ENCODE data around the gene HAS3.
"Not testable (repeated sequence)": the region's sequence is repeated elsewhere in the genome, so short reads cannot be mapped to it uniquely, and the experiment has no call there.

HAS3 gene

DNA sequence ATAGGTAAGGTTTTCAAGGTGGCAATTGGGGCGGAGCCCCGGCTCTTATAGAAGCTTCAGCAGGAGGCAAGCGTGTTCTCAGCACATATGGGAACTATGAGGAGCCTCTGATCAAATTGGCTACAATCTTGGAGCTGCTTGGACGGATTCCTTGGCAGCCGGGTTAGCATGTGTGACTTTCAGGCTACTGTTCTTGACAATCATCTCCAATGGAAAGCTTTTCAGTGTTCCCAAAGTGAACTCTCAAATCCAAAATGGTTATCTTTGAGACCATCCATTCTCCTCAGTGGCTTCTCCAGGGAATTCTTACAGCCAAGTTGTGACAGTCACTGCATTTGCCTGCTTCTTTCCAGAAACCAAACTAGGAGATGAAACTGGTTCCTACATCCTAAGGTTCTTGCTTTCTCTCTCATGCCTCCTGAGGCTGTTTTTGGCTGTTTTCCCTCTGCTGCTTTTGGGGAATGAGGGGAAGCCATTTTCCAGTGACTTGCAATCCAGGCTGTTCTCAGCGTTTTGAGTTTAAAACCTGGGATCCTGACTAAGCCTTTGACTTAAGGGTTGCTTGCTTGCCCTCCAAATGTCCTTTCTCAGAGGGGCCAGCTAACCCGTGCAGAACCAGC, 10.9 kb downstream of the HAS3 start:
- DNase-seq = no peak

DNA sequence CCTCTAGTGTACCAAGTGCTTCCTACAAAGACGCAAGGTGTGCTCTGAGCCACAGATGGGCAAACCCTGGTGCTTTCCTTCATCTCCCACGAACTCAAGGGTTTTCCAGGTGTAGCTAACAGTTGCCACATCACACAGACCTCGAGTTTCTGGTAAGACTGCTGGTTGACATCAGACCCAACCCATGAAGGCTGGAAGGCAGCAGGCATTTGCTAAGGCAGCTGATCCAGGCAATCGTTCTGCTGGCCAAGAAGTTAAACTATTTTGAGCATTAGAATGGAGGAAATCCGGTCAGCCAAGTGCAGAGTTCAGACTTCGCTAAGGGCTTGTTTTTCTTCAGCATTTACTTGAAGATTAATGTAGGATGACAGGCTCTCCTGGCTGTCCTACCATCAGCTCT, 11.5 kb downstream of the HAS3 start:
- no peak for DNase-seq

DNA sequence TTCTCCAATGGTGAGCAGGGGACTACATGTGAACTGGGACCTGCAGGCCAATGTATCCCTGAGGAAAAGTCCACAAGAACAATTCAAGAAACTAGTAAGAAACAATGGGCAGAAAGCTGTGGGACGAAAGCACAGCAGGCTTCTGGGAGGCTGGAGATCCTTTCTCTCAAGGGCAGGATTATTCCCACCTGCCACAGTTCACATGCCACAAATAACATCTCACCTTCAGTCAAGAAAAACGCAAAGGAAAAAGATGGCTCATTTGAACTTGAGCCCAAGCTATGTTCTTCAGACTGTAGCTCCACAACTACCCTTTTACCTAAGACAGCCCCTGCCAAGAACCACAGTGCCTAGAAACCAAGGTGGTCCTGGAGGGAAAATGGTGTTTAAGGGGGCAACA, 13.0 kb downstream of the HAS3 start:
- DNase-seq = no peak

DNA sequence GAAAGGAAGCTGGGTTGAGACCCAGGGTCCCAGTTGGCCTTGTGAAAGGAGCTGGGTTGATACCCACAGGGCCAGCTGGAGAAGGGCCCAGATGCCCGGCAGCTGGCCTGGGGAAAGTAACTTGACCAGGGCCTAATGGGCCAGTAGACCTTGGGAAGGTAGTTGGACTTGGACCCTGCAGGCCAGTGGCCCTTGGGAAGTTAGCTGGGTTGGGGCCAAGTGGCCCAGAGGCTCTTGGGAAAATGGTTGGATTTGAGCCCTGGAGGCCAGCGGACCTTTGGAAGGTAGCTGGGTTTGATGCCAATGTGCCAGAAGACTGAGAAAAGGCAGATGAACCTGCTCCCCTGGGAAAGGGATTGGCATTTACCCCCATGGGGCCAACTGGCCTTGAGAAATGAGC, 13.5 kb downstream of the HAS3 start:
- no peak for DNase-seq

DNA sequence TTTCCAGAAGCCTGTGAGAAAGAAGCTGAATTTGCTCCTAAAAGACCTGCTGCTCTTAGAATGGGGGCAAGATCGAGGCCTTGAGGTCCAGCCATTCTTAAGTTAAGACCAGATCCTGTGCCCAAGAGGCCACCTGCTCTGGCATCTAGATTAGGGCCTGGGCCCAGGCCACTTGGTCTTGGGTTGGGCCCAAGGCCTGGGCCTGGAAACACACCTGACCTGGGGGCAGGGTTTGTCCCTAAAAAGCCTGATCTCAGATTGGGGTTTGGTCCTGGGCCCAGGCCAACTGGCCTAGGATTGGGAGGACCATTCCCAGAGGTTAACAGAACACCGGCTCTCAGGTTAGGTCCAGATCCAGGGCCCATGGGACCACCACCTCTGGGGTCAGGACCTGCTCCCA, 14.1 kb downstream of the HAS3 start:
- no peak for DNase-seq

DNA sequence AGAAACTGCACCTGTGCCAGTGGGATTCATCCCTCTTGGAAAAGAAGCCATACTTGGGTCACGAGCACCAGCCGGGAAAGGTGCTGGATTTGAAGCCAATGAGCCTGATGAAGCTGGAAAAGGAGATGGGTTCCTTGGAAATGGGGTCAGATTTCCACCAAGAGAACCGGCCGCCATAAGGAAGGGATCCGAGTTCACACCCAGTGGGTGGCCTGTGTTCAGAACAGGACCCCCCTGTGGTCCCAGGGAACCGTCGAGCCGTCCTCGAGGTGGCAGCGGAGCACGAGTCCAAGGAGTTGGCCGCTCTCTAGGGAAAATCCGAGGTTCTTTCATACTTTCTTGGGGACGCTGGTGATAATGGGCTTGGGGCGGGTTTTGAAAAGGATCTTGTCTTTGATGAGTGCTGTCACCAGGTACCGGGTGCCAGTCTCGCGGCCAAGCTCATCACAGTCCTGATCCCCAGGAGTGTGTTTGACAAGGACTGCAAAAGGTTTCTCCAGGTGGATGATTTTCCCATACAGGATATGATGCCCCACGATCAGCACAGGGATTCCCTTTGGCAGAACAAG, 14.7 kb downstream of the HAS3 start:
- no peak for DNase-seq

DNA sequence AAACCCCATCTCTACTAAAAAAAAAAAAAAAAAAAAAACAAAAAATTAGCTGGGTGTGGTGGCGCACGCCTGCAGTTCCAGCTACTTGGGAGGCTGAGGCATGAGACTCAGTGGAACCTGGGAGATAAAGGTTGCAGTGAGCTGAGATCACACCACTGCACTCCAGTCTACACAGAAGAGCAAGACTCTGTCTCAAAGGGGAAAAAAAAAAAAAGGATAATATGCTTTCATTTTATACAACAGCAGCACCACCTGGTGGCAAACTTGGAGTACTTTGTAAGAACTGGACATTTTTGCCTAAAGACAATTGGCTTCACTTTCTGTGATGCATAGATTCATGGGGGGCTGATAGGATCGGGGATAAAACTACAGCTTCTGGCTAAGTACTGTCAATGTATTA, 18.5 kb downstream of the HAS3 start:
- DNase-seq = peak; percentile 78

DNA sequence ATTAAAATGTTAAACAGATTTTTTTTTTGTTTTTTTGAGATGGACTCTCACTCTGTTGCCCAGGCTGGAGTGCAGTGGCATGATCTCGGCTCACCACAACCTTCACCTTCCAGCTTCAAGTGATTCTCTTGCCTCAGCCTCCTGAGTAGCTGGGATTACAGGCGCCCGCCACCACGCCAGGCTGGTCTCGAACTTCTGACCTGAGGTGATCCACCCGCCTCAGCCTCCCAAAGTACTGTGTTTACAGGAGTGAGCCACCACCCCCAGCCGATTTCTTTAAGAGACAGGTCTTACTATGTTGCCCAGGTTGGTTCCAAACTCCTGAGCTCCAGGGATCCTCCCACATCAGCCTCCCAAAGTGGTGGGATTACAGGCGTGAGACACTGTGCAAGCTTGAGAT, 19.0 kb downstream of the HAS3 start:
- DNase-seq = not testable (repeated sequence)

DNA sequence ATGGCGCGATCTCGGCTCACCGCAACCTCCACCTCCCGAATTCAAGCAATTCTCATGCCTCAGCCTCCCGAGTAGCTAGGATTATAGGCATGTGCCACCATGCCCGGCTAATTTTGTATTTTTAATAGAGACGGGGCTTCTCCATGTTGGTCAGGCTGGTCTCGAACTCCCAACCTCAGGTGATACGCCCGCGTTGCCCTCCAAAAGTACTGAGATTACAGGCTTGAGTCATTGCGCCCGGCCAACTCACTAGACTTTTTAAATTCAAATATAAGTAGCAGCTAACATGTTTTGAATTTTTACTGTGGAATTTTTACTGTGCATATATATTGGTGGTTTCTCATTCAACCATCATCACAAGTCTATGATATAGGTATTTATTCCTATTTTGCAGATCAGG, 19.5 kb downstream of the HAS3 start:
- not testable (repeated sequence) for DNase-seq

DNA sequence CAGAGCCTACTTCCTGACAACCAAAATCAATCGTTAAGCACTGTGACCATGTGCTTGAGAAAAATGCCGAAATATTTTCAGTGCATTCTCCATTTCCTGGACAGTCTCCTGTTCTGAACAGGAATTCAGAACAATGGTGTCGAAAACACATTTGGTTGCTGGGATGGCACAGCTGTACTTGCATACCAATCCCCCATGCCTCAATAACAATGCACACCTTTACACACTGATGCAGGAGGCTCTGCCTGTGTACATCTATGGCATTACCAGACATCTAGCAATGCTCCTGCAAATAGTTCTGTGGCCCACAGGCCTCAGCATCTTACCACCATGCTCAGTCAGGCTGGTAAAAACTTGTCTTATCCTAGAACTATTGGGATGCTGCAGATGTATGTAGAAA, 20.8 kb downstream of the HAS3 start:
- DNase-seq = no peak

DNA sequence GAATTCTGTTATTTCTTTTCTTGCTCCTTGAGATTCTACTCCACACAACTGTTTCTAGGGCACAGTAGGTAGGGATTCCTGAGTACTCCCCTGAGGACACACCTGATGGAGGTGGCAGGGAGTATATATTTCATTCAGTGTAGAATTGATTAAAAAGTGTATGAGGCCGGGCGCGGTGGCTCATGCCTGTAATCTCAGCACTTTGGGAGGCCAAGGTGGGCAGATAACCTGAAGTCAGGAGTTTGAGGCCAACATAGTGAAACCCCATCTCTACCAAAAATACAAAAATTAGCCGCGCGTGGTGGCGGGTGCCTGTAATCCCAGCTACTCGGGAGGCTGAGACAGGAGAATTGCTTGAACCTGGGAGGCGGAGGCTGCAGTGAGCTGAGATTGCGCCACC, 21.3 kb downstream of the HAS3 start:
- DNase-seq = not testable (repeated sequence)

DNA sequence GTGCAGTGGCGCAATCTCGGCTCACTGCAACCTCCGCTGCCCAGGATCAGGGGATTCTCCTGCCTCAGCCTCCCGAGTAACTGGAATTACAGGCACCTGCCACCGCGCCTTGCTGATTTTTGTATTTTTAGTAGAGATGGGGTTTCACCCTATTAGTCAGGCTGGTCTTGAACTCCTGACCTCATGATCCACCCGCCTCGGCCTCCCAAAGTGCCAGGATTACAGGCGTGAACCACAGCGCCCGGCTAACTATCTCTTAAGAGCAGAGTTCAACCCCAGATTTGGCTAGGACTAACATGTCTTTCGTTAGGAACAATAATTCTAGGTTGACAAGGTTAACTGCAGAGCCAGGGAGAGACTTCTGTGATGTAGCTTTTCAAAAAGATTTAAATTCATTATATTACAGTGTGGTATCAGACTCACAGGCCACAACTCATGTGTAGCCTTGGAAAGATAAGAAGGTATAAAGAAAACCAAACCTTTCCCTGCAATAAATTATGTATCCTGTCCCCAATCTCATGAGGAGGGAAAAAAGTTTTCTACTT, 22.6 kb downstream of the HAS3 start:
- no peak for DNase-seq

DNA sequence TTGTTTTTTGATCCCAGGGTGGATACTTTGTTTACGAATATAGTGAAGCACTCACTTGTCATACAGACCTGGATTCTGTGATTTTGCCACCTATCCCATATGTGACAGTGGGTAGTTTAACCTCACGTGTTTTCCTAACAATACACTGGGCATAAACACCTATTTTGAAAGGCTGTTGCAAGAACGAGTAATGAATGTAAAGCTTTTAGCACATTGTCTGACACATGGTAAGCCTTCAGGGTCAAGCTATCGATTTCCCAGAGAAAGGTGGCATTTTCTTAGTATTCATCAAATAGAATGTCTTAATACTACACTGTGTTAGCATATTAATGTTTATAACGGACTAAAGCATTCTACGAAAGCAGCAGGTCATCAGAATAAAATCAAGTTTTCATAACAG, 25.0 kb downstream of the HAS3 start:
- no peak for DNase-seq

DNA sequence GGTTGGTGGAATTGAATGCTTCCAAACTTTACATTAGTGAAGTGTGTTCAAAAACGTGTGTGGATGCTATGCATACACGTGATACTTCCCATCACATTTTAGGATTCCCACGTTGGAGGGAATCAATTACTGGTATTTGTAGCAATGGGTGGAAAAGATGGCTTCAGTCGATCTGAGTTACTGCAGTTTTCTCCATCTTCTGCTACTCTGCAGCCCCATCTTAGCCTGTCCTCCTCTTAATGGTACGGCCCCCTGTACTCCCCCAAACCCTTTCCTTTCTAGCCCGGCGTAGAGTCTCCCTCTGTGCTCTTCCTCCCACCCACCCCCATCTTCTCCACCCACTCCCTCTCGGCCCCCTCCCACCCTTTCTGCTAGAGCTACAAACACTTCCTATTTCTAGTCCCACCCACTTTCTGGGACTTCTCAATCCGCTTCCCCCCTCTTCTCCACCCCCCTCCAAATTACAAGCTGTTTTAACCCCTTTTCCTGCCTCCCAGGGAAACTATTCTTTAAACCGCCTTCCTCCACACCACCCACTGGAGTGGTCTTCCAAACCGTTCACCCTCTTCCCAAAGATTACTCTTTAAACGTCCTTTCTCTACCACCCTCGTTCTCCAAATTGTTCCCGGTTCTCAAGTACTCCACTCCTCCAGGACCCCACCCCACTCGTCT, 25.9 kb downstream of the HAS3 start:
- peak; percentile 49 for DNase-seq

DNA sequence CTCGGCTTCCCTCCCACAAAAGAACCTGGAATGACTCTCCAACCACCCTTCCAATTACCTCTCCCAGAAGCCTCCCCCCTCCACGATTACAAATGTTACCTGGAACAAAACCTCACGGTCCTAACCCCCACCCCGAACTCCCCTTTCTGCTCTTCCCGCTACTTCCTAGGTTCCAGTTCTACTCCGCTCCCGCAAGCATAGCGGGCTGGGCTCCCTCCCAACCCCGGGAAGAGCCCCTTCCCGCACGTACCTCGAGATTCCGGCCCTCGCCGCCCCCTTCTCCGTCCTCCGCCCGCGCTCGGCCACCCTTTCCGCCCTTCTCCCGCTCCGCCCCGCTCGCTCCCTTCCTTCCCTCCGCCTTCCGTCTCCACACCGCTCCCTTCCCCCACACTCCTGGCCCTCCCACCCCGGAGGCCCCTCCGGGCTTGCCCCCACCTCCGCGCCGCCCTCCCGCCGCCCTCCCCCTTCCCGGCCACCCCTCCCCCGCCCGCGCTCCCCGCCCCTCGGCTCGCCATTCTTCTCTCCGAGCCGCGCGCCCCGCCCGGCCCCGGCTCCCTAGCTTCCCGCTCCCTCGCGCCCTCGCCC, 26.5 kb downstream of the HAS3 start:
- DNase-seq = peak; percentile 89

DNA sequence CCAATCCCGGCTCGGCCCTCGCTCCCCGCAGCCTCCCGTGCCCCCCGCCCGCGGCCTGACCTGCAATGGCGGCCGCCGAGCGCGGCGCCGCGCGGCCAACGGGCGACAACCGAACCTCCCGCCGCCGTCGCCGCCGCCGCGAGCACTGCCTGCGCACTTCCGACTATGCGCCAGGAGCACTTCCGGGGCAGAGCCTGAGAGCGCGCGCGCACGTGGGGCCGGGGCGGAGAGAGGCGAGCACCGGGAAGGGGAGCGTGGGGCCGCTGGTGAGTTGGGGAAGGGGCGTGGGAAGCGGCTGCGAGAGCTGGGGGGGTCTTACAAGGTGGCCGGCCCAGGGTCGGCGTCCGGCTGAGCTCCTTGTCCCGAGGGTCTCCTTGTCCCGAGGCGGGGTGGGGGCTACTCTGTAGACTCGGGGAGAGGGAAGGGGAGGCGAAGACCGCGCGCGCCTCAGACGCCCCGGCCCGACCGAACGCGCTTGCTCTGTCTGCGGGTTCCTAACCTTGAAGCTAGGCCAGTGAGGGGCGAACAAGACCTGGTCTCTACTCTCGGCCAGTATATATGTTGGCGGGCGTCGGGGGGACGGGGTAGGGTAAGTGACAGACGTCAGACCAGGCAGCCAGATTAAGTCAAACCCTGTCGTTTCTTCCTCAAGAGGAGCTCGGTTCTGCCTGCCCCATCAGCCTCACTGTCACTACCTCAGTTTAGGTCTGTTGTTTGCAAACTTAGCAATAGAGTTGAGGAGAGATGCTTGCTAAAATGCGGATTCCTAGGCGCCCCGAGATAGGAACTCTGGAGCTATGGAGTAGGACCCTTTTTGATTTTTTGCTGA, 27.2 kb downstream of the HAS3 start, which contains the start of the genes CHTF8 and UTP4:
Gene CHTF8 (minus strand): TSS at position 165 of the 829 bp plus-strand sequence. CDS start 11,130 bp downstream, outside the sequence.
Gene UTP4 (plus strand): TSS at position 226 of the 829 bp plus-strand sequence. CDS start 811 bp downstream, outside the sequence.
- DNase-seq = peak; percentile 84

DNA sequence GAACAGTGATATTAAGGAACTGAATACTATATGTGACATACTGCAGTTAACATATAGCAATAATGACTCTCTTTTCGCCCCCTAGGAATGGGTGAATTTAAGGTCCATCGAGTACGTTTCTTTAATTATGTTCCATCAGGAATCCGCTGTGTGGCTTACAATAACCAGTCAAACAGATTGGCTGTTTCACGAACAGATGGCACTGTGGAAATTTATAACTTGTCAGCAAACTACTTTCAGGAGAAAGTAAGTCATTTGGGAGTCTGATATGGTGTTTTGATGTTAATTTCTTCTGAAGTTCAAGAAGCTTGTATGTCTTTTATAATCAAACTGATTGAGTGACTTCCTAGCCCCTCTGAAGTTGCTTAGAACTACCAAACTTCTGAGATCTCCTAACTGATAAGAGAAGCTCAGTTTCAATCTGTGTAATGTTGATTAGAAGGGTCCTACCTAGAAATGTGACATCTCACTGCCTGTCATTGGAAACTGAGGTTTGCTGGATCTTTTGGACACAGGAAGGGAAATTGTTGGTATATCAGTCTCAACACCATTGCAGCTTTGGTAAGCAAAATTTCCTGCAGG, 28.0 kb downstream of the HAS3 start:
- no peak for DNase-seq

DNA sequence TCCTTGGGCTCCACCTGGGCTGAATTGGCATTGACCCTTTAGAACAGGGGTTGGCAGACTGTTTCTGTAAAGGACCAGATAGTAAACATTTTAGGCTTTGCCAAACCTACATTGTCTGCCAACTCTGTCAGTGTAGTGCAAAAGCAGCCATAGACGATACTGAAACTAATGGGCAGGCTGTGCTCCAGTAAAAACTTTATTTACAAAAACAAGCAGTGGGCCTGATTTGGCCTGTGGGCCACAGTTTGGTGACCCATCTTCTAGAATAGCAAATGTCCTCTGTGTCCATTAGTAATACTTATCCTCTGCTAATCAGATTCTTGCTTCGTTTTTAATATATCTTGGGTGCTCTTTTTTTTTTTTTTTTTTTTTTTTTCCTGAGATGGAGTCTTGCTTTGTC, 33.2 kb downstream of the HAS3 start:
- no peak for DNase-seq

DNA sequence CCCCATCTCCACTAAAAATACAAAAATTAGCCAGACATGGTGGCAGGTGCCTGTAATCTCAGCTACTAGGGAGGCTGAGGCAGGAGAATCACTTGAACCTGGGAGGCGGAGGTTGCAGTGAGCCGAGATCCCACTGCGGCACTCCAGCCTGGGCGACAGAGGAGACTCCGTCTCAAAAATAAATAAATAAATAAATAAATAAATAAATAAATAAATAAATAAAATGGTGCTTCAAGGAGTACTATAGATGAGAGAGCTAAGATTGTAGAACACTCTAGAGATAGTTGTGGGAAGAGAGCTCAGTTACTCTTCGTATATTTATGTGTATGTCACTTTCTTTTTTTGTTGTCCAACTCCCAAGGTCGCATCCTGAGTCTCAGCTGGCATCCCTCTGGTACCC, 34.0 kb downstream of the HAS3 start:
- DNase-seq = not testable (repeated sequence)

DNA sequence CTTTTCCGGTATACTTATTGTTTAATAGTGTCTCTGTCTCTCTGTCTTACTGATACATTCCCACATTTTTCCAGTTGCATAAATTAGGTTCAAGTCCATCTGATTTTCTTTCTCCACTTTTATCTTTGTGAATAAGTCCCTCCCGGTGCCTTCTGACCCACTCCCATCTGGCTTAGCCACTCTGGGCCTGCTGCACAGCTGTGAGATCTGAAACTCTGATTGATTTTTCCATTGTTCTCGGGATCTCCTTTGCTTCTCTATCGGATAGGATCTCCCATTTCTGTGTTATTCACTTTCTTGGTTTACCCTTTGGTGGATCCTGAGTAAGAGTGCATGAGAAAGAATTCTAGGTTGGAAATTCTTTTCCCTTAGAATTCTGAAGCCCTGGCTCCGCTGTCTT, 35.6 kb downstream of the HAS3 start:
- no peak for DNase-seq

DNA sequence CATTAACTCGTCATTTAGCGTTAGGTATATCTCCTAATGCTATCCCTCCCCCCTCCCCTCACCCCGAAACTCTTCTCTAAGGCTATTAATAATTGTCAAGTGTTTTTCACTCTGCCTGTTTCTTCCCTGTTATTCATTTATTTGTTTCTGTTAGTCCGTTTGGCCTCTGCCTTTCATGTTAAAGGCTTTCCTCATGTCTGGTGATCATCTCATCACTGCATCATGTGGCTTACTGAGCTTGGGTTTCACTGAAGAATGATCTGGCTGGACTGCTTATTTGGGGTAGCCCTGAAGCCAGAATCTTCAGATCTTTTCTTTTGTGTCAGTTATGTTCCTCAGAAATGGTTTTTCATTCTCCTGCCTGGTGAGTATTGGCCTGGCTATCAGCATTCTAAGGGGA, 36.5 kb downstream of the HAS3 start:
- no peak for DNase-seq

DNA sequence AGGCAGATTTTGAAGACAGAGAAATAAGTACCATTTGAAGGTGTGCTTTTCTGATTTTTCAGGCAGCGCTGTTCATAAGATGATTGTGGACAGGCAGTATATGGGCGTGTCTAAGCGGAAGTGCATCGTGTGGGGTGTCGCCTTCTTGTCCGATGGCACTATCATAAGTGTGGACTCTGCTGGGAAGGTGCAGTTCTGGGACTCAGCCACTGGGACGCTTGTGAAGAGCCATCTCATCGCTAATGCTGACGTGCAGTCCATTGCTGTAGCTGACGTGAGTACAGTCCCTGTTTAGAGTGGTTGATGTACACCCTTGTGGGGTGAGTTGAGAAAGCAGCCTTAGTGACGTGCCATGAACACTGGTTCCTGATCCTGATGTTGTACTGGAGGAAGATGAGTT, 37.7 kb downstream of the HAS3 start:
- no peak for DNase-seq

Data from fibroblast of skin of scalp (primary cell).